Testis (tissue), 3 donors: ENCODE results near the gene CMTM1. TPM values are rescaled to one million over a fixed set of nuclear protein-coding genes. Genes with fewer than 3 reads are reported as not detected.
A peak's percentile ranks its signal among the peaks of the same experiment; 100 is the strongest.

ENCODE experiments used
- DNase-seq: peaks from one replicate; pipeline ENCODE4 v3.0.0-alpha.2; 2019
- H3K27ac ChIP-seq, 2 donors: fragments of 200-600 bp; sonication (generic); one replicate each; pipeline ENCODE4 v1.5.1; 2019
- H3K27me3 ChIP-seq: fragments of 200-600 bp; sonication (generic); one replicate; pipeline ENCODE4 v1.5.1; 2019
- H3K36me3 ChIP-seq: fragments of 200-600 bp; sonication (generic); one replicate; pipeline ENCODE4 v1.5.1; 2017; ENCODE audit warnings: low read depth; ENCODE audit errors: missing control alignments
- H3K4me1 ChIP-seq: fragments of 200-600 bp; sonication (generic); one replicate; pipeline ENCODE4 v1.5.1; 2019
- H3K4me3 ChIP-seq, 2 donors: fragments of 200-600 bp; sonication (generic); one replicate each; pipeline ENCODE4 v1.5.1; 2017 to 2019
- H3K9me3 ChIP-seq: fragments of 200-600 bp; sonication (generic); one replicate; pipeline ENCODE4 v1.5.1; 2017
- POLR2A ChIP-seq: fragments of 450-650 bp; IDR thresholded peaks from one replicate; pipeline ENCODE4 v1.6.1; 2017; ENCODE audit warnings: antibody characterized with exemption, mild to moderate bottlenecking, moderate library complexity
- WGBS, 2 donors: methylation state at CpG; one replicate each; pipeline ENCODE4 v1.1.5; 2018; 5-methylcytosine and 5-hydroxymethylcytosine counted together
- intact Hi-C: fragments of 100-400 bp; cut with DNase I; formaldehyde crosslinking; loops from one replicate; pipeline ENCODE4 v1.15.1; 2023; ENCODE audit warnings: low total_unique reads
- polyA plus RNA-seq: library from polyadenylated mRNA; stranded (reverse); fragments of 350-450 nt; fragmentation: Illumina TruSeq; extraction: RNeasy Lipid Tissue Mini Kit (QIAGEN cat#74804); gene quantifications from one replicate; pipeline ENCODE4 v1.2.3, GENCODE V29; 2014; ENCODE audit warnings: low read depth, low replicate concordance; ENCODE audit not compliant: insufficient read depth
- total RNA-seq, 2 donors: library from RNA; depleted of rRNA; stranded (reverse); fragments of >200 nt; gene quantifications; one replicate each; pipeline ENCODE4 v1.2.3, GENCODE V29; 2016
- TF ChIP-seq, protein P1 (sequence below), 3 experiments: fragments of 450-650 bp in 2 of 3; fragments of 200-600 bp in 1 of 3; sonication (generic) in 1 of 3; IDR thresholded peaks; one replicate each; pipeline ENCODE4 v1.5.1; 2016 to 2019; ENCODE audit warnings: antibody characterized with exemption in 3 of 3, mild to moderate bottlenecking in 2 of 3, moderate library complexity in 1 of 3

The CMTM1 gene
- total and polyA plus RNA-seq, 3 donors from 2014 or later = 24.0 to 103 (median 47.5) TPM

- H3K9me3 ChIP-seq = no peaks in the 10 kb centered on the region
- no peaks in the 10 kb centered on the region for H3K27me3 ChIP-seq
- no peak overlapping the region for H3K4me3 ChIP-seq
- H3K27ac ChIP-seq = peak overlapping the region in 1 of 2 donors; percentile 3
- no peak for TF ChIP-seq POLR2A
- TF ChIP-seq, protein P1, sequence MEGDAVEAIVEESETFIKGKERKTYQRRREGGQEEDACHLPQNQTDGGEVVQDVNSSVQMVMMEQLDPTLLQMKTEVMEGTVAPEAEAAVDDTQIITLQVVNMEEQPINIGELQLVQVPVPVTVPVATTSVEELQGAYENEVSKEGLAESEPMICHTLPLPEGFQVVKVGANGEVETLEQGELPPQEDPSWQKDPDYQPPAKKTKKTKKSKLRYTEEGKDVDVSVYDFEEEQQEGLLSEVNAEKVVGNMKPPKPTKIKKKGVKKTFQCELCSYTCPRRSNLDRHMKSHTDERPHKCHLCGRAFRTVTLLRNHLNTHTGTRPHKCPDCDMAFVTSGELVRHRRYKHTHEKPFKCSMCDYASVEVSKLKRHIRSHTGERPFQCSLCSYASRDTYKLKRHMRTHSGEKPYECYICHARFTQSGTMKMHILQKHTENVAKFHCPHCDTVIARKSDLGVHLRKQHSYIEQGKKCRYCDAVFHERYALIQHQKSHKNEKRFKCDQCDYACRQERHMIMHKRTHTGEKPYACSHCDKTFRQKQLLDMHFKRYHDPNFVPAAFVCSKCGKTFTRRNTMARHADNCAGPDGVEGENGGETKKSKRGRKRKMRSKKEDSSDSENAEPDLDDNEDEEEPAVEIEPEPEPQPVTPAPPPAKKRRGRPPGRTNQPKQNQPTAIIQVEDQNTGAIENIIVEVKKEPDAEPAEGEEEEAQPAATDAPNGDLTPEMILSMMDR (IDR thresholded peaks at IDR 0.05) = no peak
- intact Hi-C loops = no loop called here
- DNase-seq = no peak
- 90 to 91% methylated on average over 9 to 11 of the region's 11 CpGs for WGBS, 2 donors
- no peaks in the 10 kb centered on the region for H3K36me3 ChIP-seq
- peaks cover 49% of the 10 kb centered on the region for H3K4me1 ChIP-seq
Observed at GRCh38 chr16:66519482-66520373, 46.5 kb upstream of the CMTM1 start.

- TF ChIP-seq, protein P1 (IDR thresholded peaks at IDR 0.05) = no peak
- TF ChIP-seq POLR2A = no peak
Observed at GRCh38 chr16:66520406-66521170, 45.7 kb upstream of the CMTM1 start.

GRCh38 chr16:66521252-66521713 is 45.0 kb upstream of the CMTM1 start:
- Histone ChIP-seq H3K27ac (peak overlapping the region in 1 of 2 donors; percentile 41), H3K9me3 (no peaks in the 10 kb centered on the region), H3K36me3 (no peaks in the 10 kb centered on the region), H3K27me3 (no peaks in the 10 kb centered on the region), H3K4me3 (no peak overlapping the region), H3K4me1 (peaks cover 46% of the 10 kb centered on the region)
- 90 to 92% methylated on average over 5 of the region's 5 CpGs for WGBS, 2 donors
- intact Hi-C loops = no loop called here
- TF ChIP-seq POLR2A = no peak
- TF ChIP-seq, protein P1 (IDR thresholded peaks at IDR 0.05) = no peak
- no peak for DNase-seq

More at GRCh38 chr16:66520406-66521170, 45.7 kb upstream of the CMTM1 start:
- H3K36me3 ChIP-seq = no peaks in the 10 kb centered on the region
- H3K27ac ChIP-seq = peak overlapping the region in 1 of 2 donors; percentile 41
- H3K4me3 ChIP-seq = no peak overlapping the region
- intact Hi-C loops = no loop called here
- no peaks in the 10 kb centered on the region for H3K9me3 ChIP-seq
- no peaks in the 10 kb centered on the region for H3K27me3 ChIP-seq
- 77 to 86% methylated on average over 14 of the region's 14 CpGs for WGBS, 2 donors
- peak; percentile 47 for DNase-seq
- H3K4me1 ChIP-seq = peaks cover 49% of the 10 kb centered on the region

DNA sequence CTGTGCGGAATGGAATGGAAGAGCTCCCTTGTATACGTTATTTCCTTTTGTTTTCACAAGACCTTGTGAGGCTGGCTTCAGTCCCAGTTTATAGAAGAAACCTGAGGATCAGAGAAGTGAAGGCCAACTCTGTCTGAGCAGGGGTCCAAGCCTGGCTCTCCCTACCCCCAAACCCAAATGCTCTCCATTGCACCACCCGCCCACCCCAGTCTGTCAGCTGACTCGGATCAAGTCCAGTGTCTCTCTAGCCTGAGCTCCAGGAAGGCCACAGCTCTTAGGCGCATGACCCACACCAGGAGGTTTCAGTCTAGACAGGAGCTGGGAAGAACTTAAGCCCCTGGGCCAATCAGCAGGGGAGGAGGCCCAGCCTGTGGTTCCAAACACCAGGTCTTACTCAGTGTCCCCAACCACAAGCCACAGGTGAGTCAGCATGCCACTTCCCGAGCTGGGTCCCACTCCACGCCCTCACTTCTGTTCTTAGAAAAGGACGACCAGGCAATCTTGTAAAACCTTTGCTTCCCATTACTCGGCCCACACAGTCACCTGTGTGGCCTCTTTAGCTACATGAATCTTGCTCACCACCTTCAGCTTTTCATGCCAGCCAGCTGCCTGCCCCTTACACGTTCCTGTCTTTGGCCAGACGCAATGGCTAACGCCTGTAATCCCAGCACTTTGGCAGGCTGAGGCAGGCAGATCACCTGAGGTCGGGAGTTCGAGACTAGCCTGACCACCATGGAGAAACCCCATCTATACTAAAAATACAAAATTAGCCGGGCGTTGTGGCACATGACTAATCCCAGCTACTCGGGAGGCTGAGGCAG is 44.1 kb upstream of the CMTM1 start:
- peaks cover 38% of the 10 kb centered on the region for H3K4me1 ChIP-seq
- no peak overlapping the region for H3K4me3 ChIP-seq
- WGBS, 2 donors = 79 to 83% methylated on average over 17 of the region's 17 CpGs
- H3K27me3 ChIP-seq = no peaks in the 10 kb centered on the region
- TF ChIP-seq POLR2A = no peak
- TF ChIP-seq, protein P1 (IDR thresholded peaks at IDR 0.05) = no peak
- H3K9me3 ChIP-seq = no peaks in the 10 kb centered on the region
- peak; percentile 36 for DNase-seq
- H3K27ac ChIP-seq = peak overlapping the region; percentile 31 to 41
- intact Hi-C loops = no loop called here
- no peaks in the 10 kb centered on the region for H3K36me3 ChIP-seq
